Gastroesophageal sphincter (tissue), 4 donors: Measurements from ENCODE around the gene RPN1. TPM values are rescaled to one million over a fixed set of nuclear protein-coding genes. Genes with fewer than 3 reads are reported as not detected.
"Not testable (repeated sequence)": the region's sequence is repeated elsewhere in the genome, so short reads cannot be mapped to it uniquely, and the experiment has no call there.

ENCODE experiments used
- ATAC-seq: fragments of 150-250 bp; one replicate; pipeline ENCODE4 v1.9.1; 2016; ENCODE audit warnings: mild to moderate bottlenecking, moderate library complexity
- H3K27ac ChIP-seq, 4 donors: fragments of 200-600 bp; sonication (generic) in 3 of 4; 1 replicate in 3 of 4; 2 replicates in 1 of 4; pipeline ENCODE4 v1.5.1; 2016 to 2019
- H3K27me3 ChIP-seq: fragments of 200-600 bp; sonication (generic); one replicate; pipeline ENCODE4 v1.5.1; 2019
- H3K36me3 ChIP-seq, 2 donors: fragments of 200-600 bp; sonication (generic); one replicate each; pipeline ENCODE4 v1.5.1; 2019; ENCODE audit warnings: control low read depth in 1 of 2
- H3K4me1 ChIP-seq, 3 donors: fragments of 200-600 bp; sonication (generic); 1 replicate in 2 of 3; 2 replicates in 1 of 3; pipeline ENCODE4 v1.5.1; 2016 to 2019; ENCODE audit warnings: control low read depth in 2 of 3
- H3K4me3 ChIP-seq, 2 donors: fragments of 200-600 bp; sonication (generic); one replicate each; pipeline ENCODE4 v1.5.1; 2019; ENCODE audit warnings: mild to moderate bottlenecking in 1 of 2, moderate library complexity in 1 of 2
- H3K9me3 ChIP-seq, 3 donors: fragments of 200-600 bp; sonication (generic); one replicate each; pipeline ENCODE4 v1.5.1; 2017 to 2019; ENCODE audit warnings: control low read depth in 2 of 3
- CTCF ChIP-seq, 4 experiments: fragments of 200-600 bp in 2 of 4; fragments of 450-650 bp in 2 of 4; sonication (generic) in 1 of 4; IDR thresholded peaks; one replicate each; pipeline ENCODE4 v1.5.1; 2017 to 2019; ENCODE audit warnings: antibody characterized with exemption in 4 of 4, mild to moderate bottlenecking in 2 of 4, moderate library complexity in 2 of 4
- EP300 ChIP-seq: sonication (generic); formaldehyde crosslinking; IDR thresholded peaks from one replicate; pipeline ENCODE4 v1.6.1; 2017; ENCODE audit warnings: antibody characterized with exemption, mild to moderate bottlenecking
- POLR2A ChIP-seq, 2 donors: fragments of 450-650 bp; IDR thresholded peaks; one replicate each; pipeline ENCODE4 v1.6.1; 2017; ENCODE audit warnings: antibody characterized with exemption in 2 of 2, mild to moderate bottlenecking in 2 of 2, moderate library complexity in 1 of 2
- POLR2AphosphoS5 ChIP-seq: sonication (generic); formaldehyde crosslinking; IDR thresholded peaks from one replicate; pipeline ENCODE4 v1.6.1; 2017; ENCODE audit warnings: antibody characterized with exemption
- WGBS, 2 donors: methylation state at CpG; one replicate each; pipeline ENCODE4 v1.1.5; 2018; ENCODE audit warnings: low coverage in 1 of 2; 5-methylcytosine and 5-hydroxymethylcytosine counted together
- total RNA-seq, 4 donors: library from RNA; depleted of rRNA; stranded (reverse); fragments of >200 nt; gene quantifications; one replicate each; pipeline ENCODE4 v1.1.0, GENCODE V29; 2016

RPN1 gene
- total RNA-seq, 4 donors from 2014 or later = 144 to 243 (median 182) TPM

- WGBS, 2 donors = 73% methylated on average over 5 of the region's 6 CpGs; no CpG with 5 or more reads in 1 of the 2 donors
Observed at GRCh38 chr3:128597900-128598299, 52.7 kb downstream of the RPN1 start.

GRCh38 chr3:128592864-128593263, 57.8 kb downstream of the RPN1 start:
- Histone ChIP-seq H3K27ac (no peak overlapping the region), H3K4me1 (no peaks in the 10 kb centered on the region), H3K27me3 (peaks cover 14% of the 10 kb centered on the region), H3K4me3 (no peak overlapping the region), H3K9me3 (peaks cover 0 to 10% (median 0%) of the 10 kb centered on the region in 3 donors), H3K36me3 (no peaks in the 10 kb centered on the region)
- ATAC-seq = no peak
- TF ChIP-seq CTCF (IDR thresholded peaks at IDR 0.05) (no peak), POLR2A (IDR thresholded peaks at IDR 0.05) (no peak), POLR2AphosphoS5 (no peak), EP300 (no peak)
- WGBS, 2 donors = 74 to 86% methylated on average over 1 to 4 of the region's 4 CpGs

More at GRCh38 chr3:128597900-128598299, 52.7 kb downstream of the RPN1 start:
- H3K4me3 ChIP-seq = no peak overlapping the region
- peaks cover 6% of the 10 kb centered on the region for H3K27me3 ChIP-seq
- H3K27ac ChIP-seq = no peak overlapping the region
- no peaks in the 10 kb centered on the region for H3K4me1 ChIP-seq
- no peak for ATAC-seq
- H3K9me3 ChIP-seq = no peaks in the 10 kb centered on the region
- no peaks in the 10 kb centered on the region for H3K36me3 ChIP-seq
- TF ChIP-seq POLR2AphosphoS5 (no peak), CTCF (IDR thresholded peaks at IDR 0.05) (no peak), POLR2A (IDR thresholded peaks at IDR 0.05) (no peak), EP300 (no peak)

GRCh38 chr3:128591738-128592426, 58.7 kb downstream of the RPN1 start:
- H3K27me3 ChIP-seq = peaks cover 14% of the 10 kb centered on the region
- no peak for ATAC-seq
- H3K9me3 ChIP-seq = peaks cover 0 to 10% (median 0%) of the 10 kb centered on the region in 3 donors
- no peak overlapping the region for H3K4me3 ChIP-seq
- H3K27ac ChIP-seq = no peak overlapping the region
- 89 to 100% methylated on average over 2 to 4 of the region's 5 CpGs for WGBS, 2 donors
- no peaks in the 10 kb centered on the region for H3K36me3 ChIP-seq
- no peaks in the 10 kb centered on the region for H3K4me1 ChIP-seq
- no peak for TF ChIP-seq EP300
- TF ChIP-seq CTCF (IDR thresholded peaks at IDR 0.05) = no peak

GRCh38 chr3:128590948-128591347, 59.7 kb downstream of the RPN1 start:
- no peak for ATAC-seq

GRCh38 chr3:128589985-128590384, 60.6 kb downstream of the RPN1 start:
- WGBS, 2 donors = 30 to 100% methylated on average over 1 of the region's 1 CpG
- H3K27me3 ChIP-seq = peaks cover 23% of the 10 kb centered on the region
- H3K4me1 ChIP-seq, H3K27ac ChIP-seq, ATAC-seq, H3K9me3 ChIP-seq, H3K4me3 ChIP-seq, H3K36me3 ChIP-seq: not testable (repeated sequence)

More at GRCh38 chr3:128590948-128591347, 59.7 kb downstream of the RPN1 start:
- Histone ChIP-seq H3K9me3 (peaks cover 0 to 10% (median 0%) of the 10 kb centered on the region in 3 donors), H3K27ac (no peak overlapping the region), H3K36me3 (no peaks in the 10 kb centered on the region), H3K4me1 (no peaks in the 10 kb centered on the region), H3K4me3 (no peak overlapping the region), H3K27me3 (peaks cover 22% of the 10 kb centered on the region)
- TF ChIP-seq EP300 = no peak
- TF ChIP-seq CTCF (IDR thresholded peaks at IDR 0.05) = no peak
- no peak for TF ChIP-seq POLR2AphosphoS5
- no peak for TF ChIP-seq POLR2A (IDR thresholded peaks at IDR 0.05)
- 80% methylated on average over 6 of the region's 8 CpGs; no CpG with 5 or more reads in 1 of the 2 donors for WGBS, 2 donors
